WTC11 (cell line): ENCODE measurements around the gene FUZ.

ENCODE experiments used
- ARID4B ChIP-seq: sonication (generic); formaldehyde crosslinking; IDR thresholded peaks from 2 replicates; pipeline ENCODE4 v1.8.0; 2023; ENCODE audit warnings: missing genetic modification reagents, mild to moderate bottlenecking, borderline replicate concordance
- CTCF ChIP-seq: fragments of 200-600 bp; IDR thresholded peaks from 2 replicates; pipeline ENCODE4 v1.8.0; 2022; ENCODE audit warnings: antibody characterized with exemption
- E2F4 ChIP-seq: sonication (generic); formaldehyde crosslinking; IDR thresholded peaks from 2 replicates; pipeline ENCODE4 v1.8.1; 2022; ENCODE audit warnings: low read depth, mild to moderate bottlenecking, moderate library complexity, missing genetic modification reagents, borderline replicate concordance
- ELF4 ChIP-seq: sonication (generic); formaldehyde crosslinking; IDR thresholded peaks from 2 replicates; pipeline ENCODE4 v1.8.1; 2022; ENCODE audit warnings: low read depth, mild to moderate bottlenecking, moderate library complexity, missing genetic modification reagents
- FOXK1 ChIP-seq: sonication (generic); formaldehyde crosslinking; IDR thresholded peaks from 2 replicates; pipeline ENCODE4 v1.8.0; 2022; ENCODE audit warnings: mild to moderate bottlenecking, moderate library complexity, missing genetic modification reagents
- FOXP1 ChIP-seq: sonication (generic); formaldehyde crosslinking; IDR thresholded peaks from 2 replicates; pipeline ENCODE4 v1.8.0; 2022; ENCODE audit warnings: missing genetic modification reagents, mild to moderate bottlenecking, moderate library complexity, borderline replicate concordance
- MAX ChIP-seq: sonication (generic); formaldehyde crosslinking; IDR thresholded peaks from 2 replicates; pipeline ENCODE4 v1.8.0; 2022; ENCODE audit warnings: mild to moderate bottlenecking, missing genetic modification reagents
- NR1H2 ChIP-seq: sonication (generic); formaldehyde crosslinking; IDR thresholded peaks from 2 replicates; pipeline ENCODE4 v1.9.0; 2021; ENCODE audit warnings: mild to moderate bottlenecking, moderate library complexity, missing genetic modification reagents
- PRDM15 ChIP-seq: sonication (generic); formaldehyde crosslinking; IDR thresholded peaks from 2 replicates; pipeline ENCODE4 v1.8.0; 2022; ENCODE audit warnings: missing genetic modification reagents
- RELA ChIP-seq: sonication (generic); formaldehyde crosslinking; IDR thresholded peaks from 2 replicates; pipeline ENCODE4 v1.8.1; 2022; ENCODE audit warnings: missing genetic modification reagents, mild to moderate bottlenecking, borderline replicate concordance
- SMAD3 ChIP-seq: sonication (generic); formaldehyde crosslinking; IDR thresholded peaks from 2 replicates; pipeline ENCODE4 v1.8.0; 2022; ENCODE audit warnings: missing genetic modification reagents, mild to moderate bottlenecking, borderline replicate concordance
- ZNF219 ChIP-seq: sonication (generic); formaldehyde crosslinking; IDR thresholded peaks from 2 replicates; pipeline ENCODE4 v1.8.0; 2023; ENCODE audit warnings: missing genetic modification reagents, mild to moderate bottlenecking, borderline replicate concordance
- ZNF317 ChIP-seq: sonication (generic); formaldehyde crosslinking; IDR thresholded peaks from 2 replicates; pipeline ENCODE4 v1.8.1; 2023; ENCODE audit warnings: low read depth, mild to moderate bottlenecking, moderate library complexity, missing genetic modification reagents, borderline replicate concordance
- ZNF396 ChIP-seq: fragments of 250-450 bp; sonication (Bioruptor Pico); IDR thresholded peaks from 2 replicates; pipeline ENCODE4 v1.8.0; 2021; ENCODE audit warnings: mild to moderate bottlenecking, moderate library complexity, borderline replicate concordance

GRCh38 chr19:49761625-49762311 lies 51.3 kb downstream of the FUZ start:
- TF ChIP-seq ELF4 (CRISPR knock-in tag) (no peak), FOXK1 (CRISPR knock-in tag) (no peak), ZNF317 (CRISPR knock-in tag) (no peak), SMAD3 (no peak), CTCF (no peak), RELA (no peak), NR1H2 (CRISPR knock-in tag) (no peak), E2F4 (no peak), PRDM15 (CRISPR knock-in tag) (no peak), FOXP1 (CRISPR knock-in tag) (no peak), ZNF219 (CRISPR knock-in tag) (no peak), MAX (CRISPR knock-in tag) (no peak), ARID4B (no peak), ZNF396 (no peak)
